GM21515 (cell line): ENCODE measurements around the gene KCNIP1.

ENCODE experiments used
- ATAC-seq: cut with Tn5 transposase; IDR thresholded peaks from one replicate; pipeline ENCODE4 v1.9.1; 2021; ENCODE audit not compliant: unreplicated experiment

Gene KCNIP1

GRCh38 chr5:170638454-170639220, 134.8 kb downstream of the KCNIP1 start:
- ATAC-seq, result no peak

DNA sequence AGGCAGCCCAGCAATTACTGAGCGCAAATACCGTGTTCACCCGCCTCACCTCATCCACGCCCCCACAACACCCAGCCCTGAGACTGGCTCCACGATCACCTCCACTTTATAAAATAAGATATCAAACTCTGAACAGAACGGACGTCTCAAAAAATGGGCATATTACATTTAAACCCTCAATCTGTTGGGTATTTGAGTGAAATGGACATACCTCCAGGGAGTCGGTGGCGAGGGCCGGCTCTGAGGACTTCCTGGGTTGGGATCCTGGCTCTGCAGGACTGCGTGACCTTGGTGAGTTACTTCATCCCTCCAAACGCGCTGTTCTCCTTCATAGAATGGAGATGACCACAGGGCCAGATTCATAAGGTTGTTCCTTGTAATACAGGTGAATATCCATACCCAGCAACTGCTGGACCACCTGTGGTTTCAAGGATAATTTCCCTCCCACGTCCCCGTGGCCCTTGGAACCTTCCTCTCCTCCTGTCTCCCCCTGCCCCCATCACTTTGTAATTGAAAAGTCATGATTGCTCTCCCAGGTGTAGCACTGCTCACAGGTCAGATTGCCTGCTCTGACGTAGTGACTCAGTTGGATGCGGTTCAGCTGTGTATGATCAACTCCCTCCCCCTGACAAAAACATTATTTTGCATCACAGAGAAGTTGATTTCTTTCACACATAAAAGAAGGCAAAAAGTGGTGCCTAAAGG, 135.6 kb downstream of the KCNIP1 start:
- no peak for ATAC-seq

DNA sequence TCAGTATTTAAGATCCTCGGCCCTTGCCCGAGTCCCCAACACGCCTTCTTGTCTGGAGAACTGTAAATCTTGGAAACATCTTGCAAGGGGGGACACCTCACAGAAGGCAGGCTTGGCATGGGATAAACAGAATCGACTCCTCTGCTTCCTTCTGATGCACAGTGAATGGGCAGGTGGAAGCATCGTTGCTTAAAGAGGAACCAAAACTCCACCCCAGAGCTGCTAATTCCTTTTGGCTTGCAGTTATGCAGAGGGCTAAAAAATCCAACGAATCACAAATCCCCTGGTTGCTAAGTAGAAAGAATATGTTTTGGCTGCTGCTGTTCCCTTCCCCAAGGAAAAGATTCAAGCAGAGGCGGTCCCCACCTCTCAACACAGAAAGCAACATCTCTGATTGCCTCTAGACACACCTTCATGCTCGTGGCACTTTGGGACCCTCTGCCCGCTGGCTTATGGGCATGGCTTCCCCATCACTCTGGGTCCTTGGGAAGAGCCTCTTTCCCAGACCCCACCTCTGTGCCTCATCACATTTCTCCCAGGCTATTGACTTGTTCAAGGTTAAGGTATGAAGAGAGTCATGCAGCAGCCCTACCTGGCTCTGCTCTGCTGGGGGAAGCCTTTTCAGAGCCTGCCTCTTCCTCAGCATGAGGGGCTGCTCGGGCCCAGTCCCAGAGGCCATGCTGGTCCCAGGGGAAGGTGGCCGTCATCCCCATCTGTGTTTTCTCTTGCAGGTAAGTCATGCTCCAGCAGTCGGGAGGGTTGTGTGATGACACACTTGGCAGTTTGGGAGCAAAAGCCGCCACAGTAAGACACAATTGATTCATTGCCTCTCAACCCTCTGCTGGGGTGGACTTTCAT, 137.1 kb downstream of the KCNIP1 start:
- ATAC-seq, result no peak

- no peak for ATAC-seq
These were observed 137.8 kb downstream of the KCNIP1 start for GRCh38 chr5:170641589-170642031.

DNA sequence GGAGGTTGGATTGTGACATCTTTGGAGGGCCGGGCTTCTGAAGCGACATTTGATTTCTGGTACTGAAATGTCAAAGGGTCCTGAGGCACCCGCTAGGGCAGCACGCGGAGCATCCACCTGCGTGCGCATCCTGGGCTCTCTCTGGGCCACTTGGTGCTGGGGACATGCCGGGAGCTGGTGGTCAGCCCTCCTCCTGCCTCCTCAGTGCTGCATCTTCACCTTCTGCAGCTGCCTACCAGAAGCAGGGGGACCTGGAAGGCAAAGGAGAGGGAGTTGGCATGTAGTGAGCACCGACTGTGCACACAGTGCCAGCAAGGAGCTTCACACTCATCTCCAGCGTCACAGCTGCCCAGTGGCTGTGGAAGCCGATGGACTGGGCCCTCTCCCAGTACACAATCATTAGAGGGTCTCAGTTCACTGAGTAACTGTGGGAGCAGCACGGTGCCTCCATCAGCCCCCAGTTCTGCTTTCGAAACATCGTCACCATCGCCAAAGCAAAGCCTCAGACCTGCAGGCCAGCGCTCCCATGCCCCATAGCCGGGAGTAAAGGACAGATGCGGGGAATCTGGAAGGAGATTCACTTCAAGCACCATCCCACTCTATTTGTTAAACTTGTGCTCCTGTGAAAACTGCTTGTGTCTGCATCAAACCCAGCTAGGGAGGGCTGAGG, 138.4 kb downstream of the KCNIP1 start:
- ATAC-seq, result no peak

- ATAC-seq, result no peak
These were observed 139.1 kb downstream of the KCNIP1 start for GRCh38 chr5:170642776-170643436.

DNA sequence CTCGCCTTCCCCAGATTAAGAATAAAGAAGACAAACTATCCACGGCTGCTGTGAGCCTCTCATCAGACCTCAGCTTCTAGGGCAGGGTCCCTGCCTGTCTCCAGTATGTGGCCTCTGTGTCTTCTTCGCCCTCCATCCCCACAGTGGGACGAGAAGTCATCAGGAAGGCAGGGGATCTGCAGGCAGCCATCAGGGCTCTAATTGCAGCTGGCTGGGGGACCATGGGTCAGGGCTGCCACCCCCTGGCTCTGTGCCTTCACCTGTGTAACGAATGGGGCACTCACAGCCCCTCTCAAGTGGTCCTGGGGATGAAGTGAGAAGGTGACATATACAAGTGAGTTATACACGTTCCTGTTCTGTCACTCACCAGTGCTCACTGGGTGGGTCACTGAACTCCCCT, 139.8 kb downstream of the KCNIP1 start:
- no peak for ATAC-seq

- no peak for ATAC-seq
These were observed 140.7 kb downstream of the KCNIP1 start for GRCh38 chr5:170644501-170644900.

GRCh38 chr5:170648541-170648940, 144.7 kb downstream of the KCNIP1 start:
- no peak for ATAC-seq

DNA sequence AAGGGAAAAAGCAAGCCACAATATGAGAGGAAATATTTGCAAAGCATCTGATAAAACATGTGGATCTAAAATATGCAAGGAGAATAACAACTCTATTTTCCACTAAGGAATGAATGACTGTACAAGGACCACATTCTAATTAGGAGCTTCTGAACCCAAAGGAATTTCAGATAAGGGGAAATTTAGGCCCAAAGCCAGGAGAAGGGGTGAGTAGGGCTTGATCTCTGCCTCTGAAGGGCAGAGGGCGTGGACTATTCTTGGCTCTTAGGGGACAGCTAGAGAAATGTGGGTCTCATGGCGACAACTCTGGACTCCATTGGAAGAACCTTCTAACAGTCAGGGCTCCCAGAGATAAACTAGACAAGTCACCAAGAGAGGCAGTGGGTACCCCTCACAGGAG, 147.0 kb downstream of the KCNIP1 start:
- ATAC-seq, result no peak

GRCh38 chr5:170651604-170652277, 147.9 kb downstream of the KCNIP1 start:
- ATAC-seq, result no peak

DNA sequence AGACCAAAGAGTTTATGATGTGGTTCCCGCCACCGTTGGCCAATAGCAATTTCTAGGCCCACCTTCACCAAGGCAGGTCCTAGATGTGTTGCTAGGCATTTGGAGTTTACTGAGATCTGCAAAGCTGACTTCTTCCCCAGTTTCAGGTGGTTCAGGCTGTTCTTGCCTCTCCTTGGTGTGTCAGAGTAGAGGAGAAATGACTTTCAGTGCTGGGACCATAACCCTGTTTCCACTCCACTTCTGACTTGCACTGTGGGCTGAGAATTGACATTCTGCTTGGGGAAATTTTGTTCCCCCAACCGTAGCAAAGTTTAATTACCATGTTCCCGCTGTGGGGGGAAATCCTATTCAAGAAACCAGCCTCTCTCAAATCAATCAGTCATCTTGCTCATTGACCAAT, 151.7 kb downstream of the KCNIP1 start:
- no peak for ATAC-seq

DNA sequence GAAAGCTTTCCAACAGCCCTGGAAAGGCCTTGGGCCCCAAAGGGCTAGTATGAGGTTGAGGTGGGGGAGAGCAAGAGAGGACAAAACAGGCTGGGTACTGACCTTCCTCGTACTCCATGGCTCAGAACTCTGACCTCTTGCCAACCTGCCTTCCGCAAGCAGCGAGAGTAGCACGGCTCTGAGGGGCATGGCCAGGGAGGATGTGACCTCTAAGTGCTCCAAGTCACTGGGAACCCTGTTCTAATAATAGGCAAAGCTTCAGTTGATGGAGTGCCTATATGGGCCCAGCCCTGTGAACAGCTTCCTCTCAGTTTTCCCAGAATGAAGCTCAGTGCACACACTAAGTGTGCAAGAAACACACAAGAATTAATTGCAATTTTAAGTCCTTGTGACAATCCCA, 152.1 kb downstream of the KCNIP1 start:
- no peak for ATAC-seq

GRCh38 chr5:170656346-170656745, 152.5 kb downstream of the KCNIP1 start:
- no peak for ATAC-seq

DNA sequence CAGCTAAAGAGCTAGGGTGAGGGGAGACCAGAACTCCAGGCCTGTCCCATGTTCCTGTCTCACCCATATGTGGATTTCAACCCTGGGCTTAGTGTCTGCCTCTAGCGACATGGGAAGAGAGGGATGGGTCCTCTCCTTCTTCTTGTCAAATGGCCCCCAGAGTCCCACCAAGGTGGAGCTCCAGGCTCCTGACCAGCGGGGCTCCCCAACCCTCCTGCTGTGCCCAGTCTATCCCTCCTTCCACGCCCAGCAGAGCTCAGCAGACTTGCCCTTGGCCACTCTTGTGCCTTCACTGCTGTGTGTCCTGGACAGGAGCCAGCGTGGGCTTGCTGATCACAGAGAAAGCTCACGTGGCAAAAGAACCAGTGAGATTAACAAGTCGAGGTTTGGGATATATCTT, 156.7 kb downstream of the KCNIP1 start:
- no peak for ATAC-seq

DNA sequence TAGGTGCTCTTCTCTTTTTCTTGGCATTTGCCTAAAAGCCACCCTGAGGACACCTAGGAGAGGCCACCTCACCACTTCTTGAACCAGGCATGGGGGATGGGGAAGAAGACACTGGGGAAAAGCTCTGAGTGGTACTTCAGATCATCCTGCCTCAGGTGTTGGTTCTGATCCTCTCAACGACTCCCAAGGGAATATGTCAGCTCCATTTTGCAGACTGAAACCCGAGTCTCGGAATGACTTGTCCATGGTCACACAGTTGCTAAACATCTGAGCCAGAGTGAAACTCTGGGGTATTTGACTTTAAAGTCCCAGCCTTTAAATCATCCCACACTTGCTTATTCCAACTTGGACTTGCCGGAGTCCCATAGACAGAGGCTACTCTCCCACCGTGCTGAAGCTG, 159.1 kb downstream of the KCNIP1 start:
- ATAC-seq, result no peak

DNA sequence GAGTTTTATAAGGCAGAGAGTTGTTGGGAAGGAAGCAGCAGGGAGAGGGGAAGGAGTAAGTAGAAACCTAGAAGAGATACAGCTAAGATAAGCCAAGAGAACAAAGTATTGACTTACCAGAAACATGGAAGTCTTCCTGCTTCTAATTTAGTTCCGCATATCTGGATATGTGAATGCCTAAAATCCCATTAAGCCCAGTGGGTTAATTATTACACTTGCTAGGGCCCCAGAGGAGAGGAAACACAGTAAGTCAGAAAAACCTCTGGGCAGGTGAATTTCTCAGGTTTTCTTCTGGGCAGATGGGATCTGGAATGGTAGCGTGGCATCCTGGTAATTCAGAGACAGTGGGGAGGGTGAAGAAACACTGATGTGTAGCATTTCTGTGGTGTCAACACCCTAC, 175.0 kb downstream of the KCNIP1 start:
- no peak for ATAC-seq

DNA sequence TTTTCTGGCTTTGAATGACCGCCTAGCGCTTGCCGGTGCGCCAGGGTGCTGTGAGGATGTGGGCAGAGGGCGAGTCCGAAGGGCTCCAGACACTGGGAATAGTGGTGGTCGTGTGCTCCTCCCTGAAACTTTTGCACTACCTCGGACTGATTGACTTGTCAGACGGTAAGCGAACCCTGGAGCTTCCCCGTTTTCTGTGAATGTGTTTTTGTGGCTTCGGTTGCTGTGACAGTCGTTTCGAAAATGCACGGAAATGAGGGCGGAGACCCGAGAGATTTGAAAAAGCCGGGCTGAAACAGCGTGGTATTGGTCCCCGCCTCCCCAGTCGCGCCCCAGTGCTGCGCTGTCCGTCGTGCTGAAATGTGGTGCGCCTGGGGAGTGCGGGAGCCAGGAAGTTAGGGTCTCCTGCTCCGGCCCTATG, 177.2 kb downstream of the KCNIP1 start:
- ATAC-seq, result peak; percentile 70

GRCh38 chr5:170691657-170692056, 187.8 kb downstream of the KCNIP1 start:
- no peak for ATAC-seq

DNA sequence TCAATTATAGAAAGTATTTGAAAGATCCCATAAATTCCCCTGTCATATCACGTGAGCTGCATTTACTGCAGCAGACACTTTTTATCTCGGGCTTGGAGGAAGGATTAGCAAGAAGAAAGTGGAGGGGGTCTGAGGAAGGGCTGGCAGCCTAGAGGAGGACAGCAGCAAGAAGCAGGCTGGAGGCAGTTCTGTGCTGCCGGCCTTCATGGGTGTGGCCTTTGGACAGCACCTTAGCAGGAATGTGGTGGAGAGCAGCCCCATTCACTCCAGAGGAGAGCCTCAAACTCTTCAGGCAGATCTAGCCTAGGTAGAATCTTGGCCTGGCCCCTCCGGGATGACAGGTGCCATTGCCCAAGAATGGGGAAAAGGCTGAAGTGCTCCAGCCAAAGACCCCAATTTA, 189.9 kb downstream of the KCNIP1 start:
- no peak for ATAC-seq
